Measurements from ENCODE around the gene C19orf85. TPM values are rescaled to one million over a fixed set of nuclear protein-coding genes. Genes with fewer than 3 reads are reported as not detected.

C19orf85 gene
- total RNA-seq, 1 experiment from 2014 or later: 0.74 TPM

DNA sequence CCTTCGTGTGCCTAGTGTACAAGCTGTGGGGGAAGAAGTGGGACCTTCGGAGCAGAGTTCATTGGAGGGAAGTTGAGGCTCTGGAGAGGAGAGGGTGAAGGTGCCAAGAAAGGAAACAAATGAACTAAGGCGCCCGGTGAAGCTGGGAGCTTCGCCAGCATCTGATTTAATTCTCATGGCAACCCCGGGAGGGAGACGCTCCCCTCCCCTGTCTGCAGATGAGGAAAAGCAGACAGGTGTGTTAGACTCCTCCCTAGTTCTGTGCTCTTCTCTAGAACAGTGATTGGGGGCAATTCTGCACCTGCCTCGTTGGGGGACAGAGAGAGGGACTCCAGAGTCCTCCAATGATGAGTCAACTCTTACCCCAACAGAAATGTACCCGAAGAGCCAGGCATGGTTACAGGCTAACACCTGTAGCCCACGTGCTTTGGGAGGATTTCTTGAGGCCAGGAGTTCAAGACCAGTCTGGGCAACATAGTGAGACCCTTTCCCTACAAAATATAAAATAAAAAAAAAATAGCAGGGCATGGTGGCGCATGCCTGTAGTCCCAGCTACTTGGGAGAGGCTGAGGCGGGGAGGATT is 27.9 kb upstream of the C19orf85 start:
- no peak for DNase-seq
- peaks cover 3% of the 10 kb centered on the region; the same call in 1 of the 2 replicates for H3K27me3 ChIP-seq (ENCODE audit: insufficient read depth, low read depth)
- TF ChIP-seq, protein P1, sequence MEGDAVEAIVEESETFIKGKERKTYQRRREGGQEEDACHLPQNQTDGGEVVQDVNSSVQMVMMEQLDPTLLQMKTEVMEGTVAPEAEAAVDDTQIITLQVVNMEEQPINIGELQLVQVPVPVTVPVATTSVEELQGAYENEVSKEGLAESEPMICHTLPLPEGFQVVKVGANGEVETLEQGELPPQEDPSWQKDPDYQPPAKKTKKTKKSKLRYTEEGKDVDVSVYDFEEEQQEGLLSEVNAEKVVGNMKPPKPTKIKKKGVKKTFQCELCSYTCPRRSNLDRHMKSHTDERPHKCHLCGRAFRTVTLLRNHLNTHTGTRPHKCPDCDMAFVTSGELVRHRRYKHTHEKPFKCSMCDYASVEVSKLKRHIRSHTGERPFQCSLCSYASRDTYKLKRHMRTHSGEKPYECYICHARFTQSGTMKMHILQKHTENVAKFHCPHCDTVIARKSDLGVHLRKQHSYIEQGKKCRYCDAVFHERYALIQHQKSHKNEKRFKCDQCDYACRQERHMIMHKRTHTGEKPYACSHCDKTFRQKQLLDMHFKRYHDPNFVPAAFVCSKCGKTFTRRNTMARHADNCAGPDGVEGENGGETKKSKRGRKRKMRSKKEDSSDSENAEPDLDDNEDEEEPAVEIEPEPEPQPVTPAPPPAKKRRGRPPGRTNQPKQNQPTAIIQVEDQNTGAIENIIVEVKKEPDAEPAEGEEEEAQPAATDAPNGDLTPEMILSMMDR (conservative IDR thresholded peaks at IDR 0.05): no peak
- TF ChIP-seq EZH2 (IDR thresholded peaks at IDR 0.05; ENCODE audit: low read depth): no peak
- H3K4me1 ChIP-seq (replicated peaks; ENCODE audit: insufficient read depth): peaks cover 19% of the 10 kb centered on the region
- no peak overlapping the region for H3K4me3 ChIP-seq
- no peak overlapping the region for H3K4me2 ChIP-seq
- H3K27ac ChIP-seq: no peak overlapping the region
- H3K9me3 ChIP-seq (ENCODE audit: insufficient read depth, low read depth): no peaks in the 10 kb centered on the region
- no peaks in the 10 kb centered on the region for H3K79me2 ChIP-seq (ENCODE audit: low read depth)
- ChIA-PET CTCF (no interaction called here), POLR2A (ENCODE audit: unreplicated experiment) (interaction anchor here (0.6 kb wide), 1 partner anchor 1246 kb away, joined by 3 read pairs; no protein-coding TSS in a partner anchor)
- intact Hi-C loops (cut with micrococcal nuclease; ENCODE audit: unreplicated experiment): no loop called here
- H4K20me1 ChIP-seq (ENCODE audit: insufficient read depth): no peaks in the 10 kb centered on the region
- H2AFZ ChIP-seq: no peak overlapping the region
- H3F3A ChIP-seq (ENCODE audit: insufficient read depth, low read depth): peaks cover 19% of the 10 kb centered on the region
- no peaks in the 10 kb centered on the region for H3K9me2 ChIP-seq (ENCODE audit: insufficient read depth)
- H3K36me3 ChIP-seq (ENCODE audit: low read depth): no peaks in the 10 kb centered on the region
- no TSS peak for BruUV-seq (replicated peaks)

DNA sequence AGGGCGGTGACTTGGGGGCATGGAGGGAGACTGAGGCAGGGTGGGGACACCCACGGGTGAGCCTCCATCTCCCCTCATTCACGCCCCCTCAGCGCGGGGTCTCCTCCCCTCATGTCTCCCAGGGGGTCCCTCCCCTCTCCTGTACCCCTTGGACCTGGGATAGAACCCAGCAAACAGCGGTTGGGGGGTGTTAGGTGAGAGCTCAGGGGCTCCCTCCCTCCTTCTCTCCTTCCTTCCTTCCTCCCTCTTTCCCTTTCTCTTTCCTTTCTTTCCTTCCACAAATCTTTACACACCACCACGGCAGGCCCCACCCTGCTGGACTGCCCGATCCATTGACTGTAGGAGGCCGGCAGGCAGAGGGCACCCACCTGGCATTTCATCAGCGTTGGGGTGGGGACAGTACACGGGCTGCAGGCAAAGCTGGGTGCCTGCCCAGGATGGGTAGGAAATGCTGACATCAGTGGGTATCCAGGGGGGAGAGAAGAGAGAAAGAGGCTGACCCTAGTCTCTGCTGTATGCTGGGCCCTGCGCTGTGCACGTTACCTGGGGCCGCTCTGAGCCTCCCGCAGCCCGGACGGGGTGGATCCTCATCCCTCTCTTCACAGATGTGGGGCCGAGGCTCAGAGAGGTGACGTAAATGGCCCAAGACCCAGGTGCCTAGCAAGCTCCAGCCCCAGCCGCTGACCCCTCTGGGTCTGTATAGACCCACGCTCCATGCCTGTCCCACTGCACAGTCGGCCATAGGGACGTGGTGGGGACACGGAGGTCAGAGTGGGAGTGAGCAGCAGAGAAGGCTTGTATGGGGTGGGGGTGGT is 27.2 kb upstream of the C19orf85 start:
- no peaks in the 10 kb centered on the region for H4K20me1 ChIP-seq (ENCODE audit: insufficient read depth)
- H3K9me2 ChIP-seq (ENCODE audit: insufficient read depth): no peaks in the 10 kb centered on the region
- DNase-seq: no peak
- BruUV-seq (replicated peaks): no TSS peak
- H3K4me1 ChIP-seq (replicated peaks; ENCODE audit: insufficient read depth): peaks cover 26% of the 10 kb centered on the region
- H3K36me3 ChIP-seq (ENCODE audit: low read depth): no peaks in the 10 kb centered on the region
- no peak overlapping the region for H2AFZ ChIP-seq
- H3K4me2 ChIP-seq: no peak overlapping the region
- H3K27ac ChIP-seq: no peak overlapping the region
- no peak overlapping the region for H3K4me3 ChIP-seq
- intact Hi-C loops (cut with micrococcal nuclease; ENCODE audit: unreplicated experiment): no loop called here
- H3K9me3 ChIP-seq (ENCODE audit: insufficient read depth, low read depth): no peaks in the 10 kb centered on the region
- no peaks in the 10 kb centered on the region for H3K79me2 ChIP-seq (ENCODE audit: low read depth)
- peaks cover 3% of the 10 kb centered on the region; the same call in 1 of the 2 replicates for H3K27me3 ChIP-seq (ENCODE audit: insufficient read depth, low read depth)
- POLR2A ChIA-PET (ENCODE audit: unreplicated experiment): interaction anchor here (0.6 kb wide), 2 partner anchors 24 to 1246 kb away, joined by 3 to 7 read pairs; no protein-coding TSS in a partner anchor
- TF ChIP-seq EZH2 (IDR thresholded peaks at IDR 0.05; ENCODE audit: low read depth): no peak
- TF ChIP-seq, protein P1 (conservative IDR thresholded peaks at IDR 0.05): no peak
- CTCF ChIA-PET: no interaction called here
- H3F3A ChIP-seq (ENCODE audit: insufficient read depth, low read depth): peaks cover 26% of the 10 kb centered on the region

DNA sequence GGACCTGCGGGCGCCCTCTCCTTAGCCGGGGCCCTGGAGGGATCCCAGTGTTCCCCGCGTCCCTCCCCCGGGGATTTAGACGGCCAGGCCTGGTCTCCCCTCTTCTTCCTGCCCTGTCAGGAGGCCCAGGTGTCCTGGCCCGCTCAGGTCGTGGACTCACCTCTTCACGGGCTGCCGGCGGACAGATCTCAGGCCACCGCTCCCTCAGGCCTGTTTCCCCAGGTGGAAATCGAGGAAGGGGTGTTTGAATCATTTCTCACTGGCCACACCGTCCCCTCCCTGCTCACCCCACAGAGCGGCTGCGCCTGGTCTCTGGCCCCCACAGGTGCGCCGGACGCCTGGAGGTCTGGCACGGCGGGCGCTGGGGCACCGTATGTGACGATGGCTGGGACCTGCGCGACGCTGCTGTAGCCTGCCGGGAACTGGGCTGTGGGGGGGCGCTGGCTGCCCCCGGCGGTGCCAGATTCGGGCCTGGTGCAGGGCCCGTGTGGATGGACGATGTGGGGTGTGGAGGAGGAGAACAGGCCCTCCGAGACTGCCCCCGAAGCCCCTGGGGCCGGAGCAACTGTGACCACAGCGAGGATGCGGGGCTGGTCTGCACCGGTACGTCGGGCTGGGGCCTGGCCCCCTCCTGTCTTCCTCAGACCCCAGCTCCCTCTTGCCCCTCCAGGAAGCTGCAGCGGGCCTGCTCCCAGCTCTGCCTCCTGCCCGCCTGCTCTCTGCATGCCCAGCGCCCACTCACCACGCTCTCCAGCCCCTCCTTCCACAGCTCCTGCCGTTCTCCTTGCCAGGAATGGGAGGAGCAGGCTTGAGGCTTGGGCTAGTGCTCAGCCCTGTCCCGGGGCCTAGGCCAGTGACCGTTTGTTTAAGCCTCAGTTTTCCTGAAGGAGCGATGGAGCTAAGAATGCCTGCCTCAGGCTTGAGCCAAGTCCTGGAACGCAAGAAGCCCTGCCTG is 26.2 kb upstream of the C19orf85 start:
- Histone ChIP-seq H3F3A (ENCODE audit: insufficient read depth, low read depth) (peaks cover 20% of the 10 kb centered on the region; the same call in 1 of the 2 replicates), H4K20me1 (ENCODE audit: insufficient read depth) (no peaks in the 10 kb centered on the region), H3K4me3 (no peak overlapping the region), H3K36me3 (ENCODE audit: low read depth) (no peaks in the 10 kb centered on the region), H3K4me1 (replicated peaks; ENCODE audit: insufficient read depth) (peaks cover 19% of the 10 kb centered on the region), H3K27me3 (ENCODE audit: insufficient read depth, low read depth) (peaks cover 3% of the 10 kb centered on the region; the same call in 1 of the 2 replicates), H3K79me2 (ENCODE audit: low read depth) (no peaks in the 10 kb centered on the region; the same call in 1 of the 2 replicates), H3K4me2 (no peak overlapping the region), H2AFZ (no peak overlapping the region), H3K9me3 (ENCODE audit: insufficient read depth, low read depth) (no peaks in the 10 kb centered on the region), H3K27ac (no peak overlapping the region), H3K9me2 (ENCODE audit: insufficient read depth) (no peaks in the 10 kb centered on the region)
- no peak for TF ChIP-seq EZH2 (IDR thresholded peaks at IDR 0.05; ENCODE audit: low read depth)
- TF ChIP-seq, protein P1 (conservative IDR thresholded peaks at IDR 0.05): no peak
- DNase-seq: no peak
- ChIA-PET POLR2A (ENCODE audit: unreplicated experiment) (interaction anchor here (0.6 kb wide), 1 partner anchor 23 kb away, joined by 7 read pairs; no protein-coding TSS in a partner anchor), CTCF (no interaction called here)
- BruUV-seq (replicated peaks): no TSS peak
- intact Hi-C loops (cut with micrococcal nuclease; ENCODE audit: unreplicated experiment): no loop called here

Data from PC-9 (cell line).